Left ventricle myocardium inferior (tissue), 1 donor: ENCODE measurements around the gene PTPN14. TPM values are rescaled to one million over a fixed set of nuclear protein-coding genes. Genes with fewer than 3 reads are reported as not detected.

Experiments used
- DNase-seq: peaks from one replicate; pipeline ENCODE4 v3.0.0-alpha.2; 2020
- H3K27ac ChIP-seq: fragments of 200-600 bp; replicated peaks from 2 replicates; pipeline ENCODE4 v1.8.0; 2021
- H3K27me3 ChIP-seq: fragments of 200-600 bp; 2 replicates; pipeline ENCODE4 v1.8.0; 2021; ENCODE audit warnings: low read depth
- H3K36me3 ChIP-seq: fragments of 200-600 bp; 2 replicates; pipeline ENCODE4 v1.8.0; 2021
- H3K4me1 ChIP-seq: fragments of 200-600 bp; 2 replicates; pipeline ENCODE4 v1.8.0; 2021
- H3K4me3 ChIP-seq: fragments of 200-600 bp; 2 replicates; pipeline ENCODE4 v1.8.0; 2021; ENCODE audit warnings: mild to moderate bottlenecking, moderate library complexity
- H3K9me3 ChIP-seq: fragments of 200-600 bp; replicated peaks from 2 replicates; pipeline ENCODE4 v1.8.0; 2021
- CTCF ChIP-seq: fragments of 200-600 bp; IDR thresholded peaks from 2 replicates; pipeline ENCODE4 v1.8.0; 2021; ENCODE audit warnings: antibody characterized with exemption, mild to moderate bottlenecking, borderline replicate concordance
- intact Hi-C: fragments of 100-400 bp; cut with micrococcal nuclease; formaldehyde crosslinking; loops from one replicate; pipeline ENCODE4 v1.11.0; 2022
- total RNA-seq: library from RNA; stranded (reverse); fragmentation: NEBNext Ultra II Directional; extraction: Animal tissue kit (Norgen Biotek cat#: 25700); gene quantifications from one replicate; pipeline ENCODE4 v1.2.1, GENCODE V29; 2021
- donor health status: DM: no; HTN: yes; CAD: no; lungs with severe emphysema.

The PTPN14 gene
- total RNA-seq, 1 donor from 2014 or later, result 32.5 TPM

- Histone ChIP-seq H3K9me3 (peaks cover 4% of the 10 kb centered on the region), H3K27ac (no peak overlapping the region), H3K4me3 (no peak overlapping the region), H3K4me1 (peaks cover 14% of the 10 kb centered on the region), H3K36me3 (peaks cover 3% of the 10 kb centered on the region), H3K27me3 (no peaks in the 10 kb centered on the region)
- intact Hi-C loops, result no loop called here
- DNase-seq, result no peak
- no peak for TF ChIP-seq CTCF
These were observed 46.3 kb downstream of the PTPN14 start for GRCh38 chr1:214505134-214505533.

DNA sequence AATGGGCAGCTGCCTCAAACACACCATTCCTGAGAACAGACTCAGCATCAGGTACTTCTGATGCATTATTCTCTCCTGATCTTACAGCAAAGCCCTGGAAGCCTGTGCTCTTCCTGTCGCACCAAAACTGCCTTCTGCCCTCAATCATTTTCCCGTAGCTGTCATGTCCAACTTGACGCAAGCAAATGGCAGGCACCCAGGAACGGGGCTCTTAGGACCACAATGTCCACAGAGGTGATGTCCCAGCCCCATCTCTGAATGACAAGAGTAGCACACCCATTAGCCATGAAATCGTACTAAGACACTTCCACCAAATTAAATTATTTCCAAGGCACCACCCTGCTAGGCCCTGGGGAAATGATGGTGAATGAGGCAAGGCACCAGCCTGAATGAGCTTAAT is 47.1 kb downstream of the PTPN14 start:
- no peaks in the 10 kb centered on the region for H3K27me3 ChIP-seq
- no peak for DNase-seq
- no peak overlapping the region for H3K4me3 ChIP-seq
- TF ChIP-seq CTCF, result no peak
- intact Hi-C loops, result no loop called here
- H3K4me1 ChIP-seq, result peaks cover 21% of the 10 kb centered on the region
- H3K36me3 ChIP-seq, result peaks cover 3% of the 10 kb centered on the region
- no peaks in the 10 kb centered on the region for H3K9me3 ChIP-seq
- no peak overlapping the region for H3K27ac ChIP-seq

GRCh38 chr1:214503553-214503952 is 47.8 kb downstream of the PTPN14 start:
- intact Hi-C loops, result no loop called here
- no peak for DNase-seq
- Histone ChIP-seq H3K4me1 (peaks cover 27% of the 10 kb centered on the region), H3K4me3 (no peak overlapping the region), H3K27ac (no peak overlapping the region), H3K9me3 (no peaks in the 10 kb centered on the region), H3K36me3 (no peaks in the 10 kb centered on the region), H3K27me3 (no peaks in the 10 kb centered on the region)
- no peak for TF ChIP-seq CTCF

DNA sequence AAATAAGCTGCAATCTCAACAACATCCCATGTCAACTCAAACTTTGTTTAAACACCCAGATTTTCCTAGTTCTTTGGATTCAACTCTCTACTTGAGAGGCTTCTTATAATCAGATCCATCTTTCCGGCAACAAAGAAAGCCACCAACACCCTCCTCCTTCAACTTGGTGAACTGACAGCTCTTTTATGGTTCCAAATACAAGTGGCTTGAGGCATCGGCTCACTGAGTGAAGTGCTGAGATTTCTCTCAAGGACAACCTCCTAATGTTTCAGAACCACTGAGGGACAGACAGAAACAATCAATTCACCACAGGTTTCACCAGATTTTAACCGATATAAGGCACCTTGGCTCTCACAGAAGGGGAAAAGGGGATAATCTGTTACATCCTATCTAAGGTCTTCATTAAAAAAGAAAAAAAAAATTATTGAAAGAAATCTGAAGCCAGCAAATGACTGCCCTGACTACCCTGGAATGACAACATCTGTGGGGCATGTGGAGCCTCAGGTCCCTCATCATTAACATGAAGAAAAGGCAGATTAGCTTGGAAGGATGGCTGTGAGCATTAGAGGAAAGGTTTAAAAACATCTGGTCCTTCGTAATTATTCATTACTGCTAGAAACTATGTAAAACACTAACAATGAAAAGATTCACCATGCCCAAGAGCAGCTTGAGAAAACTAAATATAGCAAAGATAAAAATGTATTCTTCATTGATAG is 50.9 kb downstream of the PTPN14 start:
- no peak overlapping the region for H3K27ac ChIP-seq
- intact Hi-C loops, result no loop called here
- H3K36me3 ChIP-seq, result no peaks in the 10 kb centered on the region
- no peak overlapping the region for H3K4me3 ChIP-seq
- peaks cover 49% of the 10 kb centered on the region for H3K4me1 ChIP-seq
- DNase-seq, result no peak
- no peak for TF ChIP-seq CTCF
- no peaks in the 10 kb centered on the region for H3K9me3 ChIP-seq
- H3K27me3 ChIP-seq, result no peaks in the 10 kb centered on the region

GRCh38 chr1:214499732-214500131 is 51.7 kb downstream of the PTPN14 start:
- H3K27me3 ChIP-seq, result no peaks in the 10 kb centered on the region
- intact Hi-C loops, result no loop called here
- H3K4me3 ChIP-seq, result no peak overlapping the region
- H3K27ac ChIP-seq, result no peak overlapping the region
- no peaks in the 10 kb centered on the region for H3K36me3 ChIP-seq
- DNase-seq, result no peak
- H3K4me1 ChIP-seq, result peaks cover 51% of the 10 kb centered on the region
- no peak for TF ChIP-seq CTCF
- H3K9me3 ChIP-seq, result no peaks in the 10 kb centered on the region
